Measurements from ENCODE around the gene ATXN7L2.

ATXN7L2 gene

GRCh38 chr1:109521002-109521951, 37.6 kb downstream of the ATXN7L2 start:
- in situ Hi-C loops (cut with MboI; ENCODE audit: low sequenced_read_pairs) = no loop called here

- in situ Hi-C loops (cut with MboI; ENCODE audit: low sequenced_read_pairs) = no loop called here
Measured at GRCh38 chr1:109522026-109522425, 38.3 kb downstream of the ATXN7L2 start.

- in situ Hi-C loops (cut with MboI; ENCODE audit: low sequenced_read_pairs) = no loop called here
Measured at GRCh38 chr1:109523706-109524105, 40.0 kb downstream of the ATXN7L2 start.

- in situ Hi-C loops (cut with MboI; ENCODE audit: low sequenced_read_pairs) = no loop called here
Measured at GRCh38 chr1:109527098-109527811, 43.5 kb downstream of the ATXN7L2 start.

GRCh38 chr1:109527846-109528695, 44.4 kb downstream of the ATXN7L2 start:
- in situ Hi-C loops (cut with MboI; ENCODE audit: low sequenced_read_pairs) = no loop called here

- in situ Hi-C loops (cut with MboI; ENCODE audit: low sequenced_read_pairs) = no loop called here
Measured at GRCh38 chr1:109528712-109529111, 45.0 kb downstream of the ATXN7L2 start.

- in situ Hi-C loops (cut with MboI; ENCODE audit: low sequenced_read_pairs) = no loop called here
Measured at GRCh38 chr1:109529881-109530456, 46.3 kb downstream of the ATXN7L2 start.

GRCh38 chr1:109530457-109531087, 46.9 kb downstream of the ATXN7L2 start:
- in situ Hi-C loops (cut with MboI; ENCODE audit: low sequenced_read_pairs) = no loop called here

GRCh38 chr1:109531380-109531779, 47.7 kb downstream of the ATXN7L2 start:
- in situ Hi-C loops (cut with MboI; ENCODE audit: low sequenced_read_pairs) = no loop called here

GRCh38 chr1:109531826-109532364, 48.2 kb downstream of the ATXN7L2 start:
- in situ Hi-C loops (cut with MboI; ENCODE audit: low sequenced_read_pairs) = no loop called here

GRCh38 chr1:109532365-109533136, 48.8 kb downstream of the ATXN7L2 start:
- in situ Hi-C loops (cut with MboI; ENCODE audit: low sequenced_read_pairs) = no loop called here

GRCh38 chr1:109534307-109534858, 50.7 kb downstream of the ATXN7L2 start:
- in situ Hi-C loops (cut with MboI; ENCODE audit: low sequenced_read_pairs) = no loop called here

- in situ Hi-C loops (cut with MboI; ENCODE audit: low sequenced_read_pairs) = no loop called here
Measured at GRCh38 chr1:109535481-109535880, 51.8 kb downstream of the ATXN7L2 start.

- in situ Hi-C loops (cut with MboI; ENCODE audit: low sequenced_read_pairs) = no loop called here
Measured at GRCh38 chr1:109535971-109536491, 52.3 kb downstream of the ATXN7L2 start.

GRCh38 chr1:109537450-109538178, 53.9 kb downstream of the ATXN7L2 start:
- in situ Hi-C loops (cut with MboI; ENCODE audit: low sequenced_read_pairs) = no loop called here

GRCh38 chr1:109538827-109539555, 55.3 kb downstream of the ATXN7L2 start:
- in situ Hi-C loops (cut with MboI; ENCODE audit: low sequenced_read_pairs) = no loop called here

GRCh38 chr1:109539676-109540075, 56.0 kb downstream of the ATXN7L2 start, which contains the start of gene GPR61:
Gene GPR61 (plus strand): TSS chr1:109539872. CDS start chr1:109543023, 3,151 bp downstream.
- in situ Hi-C loops (cut with MboI; ENCODE audit: low sequenced_read_pairs) = no loop called here

Measured in hTERT RPE-1 (cell line).